HCEC 1CT (cell line): ENCODE results near the gene MTCH1.
"Not testable (repeated sequence)": the region's sequence is repeated elsewhere in the genome, so short reads cannot be mapped to it uniquely, and the experiment has no call there.

Source experiments
- DNase-seq: peaks from one replicate; pipeline ENCODE4 v3.0.0-alpha.2; 2017

MTCH1 gene

DNA sequence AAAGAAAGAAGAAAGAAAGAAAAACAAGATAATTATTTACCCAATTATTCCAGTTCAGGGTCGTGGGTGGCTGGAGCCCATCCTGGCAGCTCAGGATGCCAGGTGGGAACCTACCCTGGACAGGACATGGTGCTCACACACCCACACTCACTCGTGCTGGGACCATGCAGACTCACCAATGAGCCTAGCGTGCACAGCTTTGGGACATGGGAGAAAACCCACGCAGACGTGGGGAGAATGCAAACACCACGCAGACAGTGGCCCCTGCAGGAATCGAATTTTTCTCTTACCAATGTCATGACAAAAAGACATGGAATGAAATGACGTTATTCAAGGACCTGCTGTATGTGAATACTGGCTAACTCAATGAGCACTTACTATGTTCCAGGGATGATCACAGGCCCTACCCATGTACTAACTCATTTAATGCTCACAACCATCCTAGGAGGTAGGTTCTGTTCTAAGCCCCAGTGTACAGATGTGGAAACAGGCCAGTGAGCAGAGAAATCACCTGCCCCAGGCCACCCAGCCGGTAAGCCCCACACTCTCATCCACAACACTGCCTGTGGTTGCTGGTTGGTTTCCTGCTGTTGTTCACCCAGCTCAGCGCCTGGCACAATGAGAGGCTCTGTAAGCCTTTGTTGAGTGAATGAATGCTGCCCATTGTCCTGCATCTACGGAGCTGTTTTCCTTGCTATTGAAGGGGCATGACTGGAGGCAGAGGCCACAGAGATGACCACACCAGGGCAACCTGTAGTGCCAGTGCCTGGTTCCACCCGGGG, 38.2 kb downstream of the MTCH1 start:
- DNase-seq, result peak; percentile 9

- no peak for DNase-seq
Measured at GRCh38 chr6:36946526-36946925, 39.5 kb downstream of the MTCH1 start.

DNA sequence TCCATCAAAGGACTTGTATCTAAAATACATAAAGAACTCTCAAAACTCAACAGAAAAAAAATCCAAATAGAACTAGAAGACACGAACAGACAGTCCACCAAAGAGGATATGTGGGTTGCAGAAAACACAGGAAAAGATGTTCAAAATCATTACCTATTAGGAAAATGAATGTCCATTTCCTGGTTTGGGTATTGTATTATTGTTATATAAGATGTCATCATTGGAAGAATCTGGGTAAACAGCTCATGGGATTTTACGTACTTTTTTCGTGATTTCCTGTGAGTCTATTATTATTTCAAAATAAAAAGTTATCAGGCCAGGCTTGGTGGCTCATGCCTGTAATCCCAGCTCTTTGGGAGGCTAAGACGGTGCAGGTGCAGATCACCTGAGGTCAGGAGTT, 40.7 kb downstream of the MTCH1 start:
- DNase-seq, result no peak

GRCh38 chr6:36944650-36945049, 41.3 kb downstream of the MTCH1 start:
- DNase-seq, result no peak

DNA sequence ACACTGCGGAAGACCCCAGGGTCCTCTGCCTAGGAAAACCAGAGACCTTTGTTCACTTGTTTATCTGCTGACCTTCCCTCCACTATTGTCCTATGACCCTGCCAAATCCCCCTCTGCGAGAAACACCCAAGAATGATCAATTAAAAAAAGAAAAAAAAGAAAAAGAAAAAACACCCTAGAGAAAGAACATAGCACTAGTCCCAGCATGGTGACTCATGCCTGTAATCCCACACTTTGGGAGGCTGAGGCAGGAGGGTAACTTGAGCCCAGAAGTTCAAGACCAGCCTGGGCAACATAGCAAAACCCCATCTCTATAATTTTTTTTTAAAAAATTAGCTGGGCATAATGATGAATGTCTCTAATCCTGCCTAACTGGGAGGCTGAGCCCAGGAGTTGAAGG, 43.7 kb downstream of the MTCH1 start:
- not testable (repeated sequence) for DNase-seq

GRCh38 chr6:36941561-36941960, 44.4 kb downstream of the MTCH1 start:
- DNase-seq, result not testable (repeated sequence)

DNA sequence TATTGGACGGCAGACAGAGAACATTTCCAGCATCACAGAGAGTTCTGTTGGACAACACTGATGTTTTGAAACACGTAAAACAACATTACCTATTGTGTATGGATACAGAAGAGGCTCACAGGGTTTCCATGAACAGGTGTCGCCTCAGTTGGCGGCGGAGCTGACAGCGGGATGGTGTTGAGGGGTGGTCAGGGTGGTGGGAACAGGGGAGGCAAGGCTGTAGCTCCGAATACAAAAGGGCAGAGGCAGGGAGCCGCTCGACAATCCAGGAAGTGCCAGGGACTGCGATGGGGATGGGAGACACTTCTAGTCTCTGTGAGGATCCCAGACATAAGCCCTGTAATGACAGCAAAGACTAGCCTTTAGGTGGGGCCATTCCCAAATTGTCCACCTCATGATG, 46.0 kb downstream of the MTCH1 start:
- DNase-seq, result no peak

DNA sequence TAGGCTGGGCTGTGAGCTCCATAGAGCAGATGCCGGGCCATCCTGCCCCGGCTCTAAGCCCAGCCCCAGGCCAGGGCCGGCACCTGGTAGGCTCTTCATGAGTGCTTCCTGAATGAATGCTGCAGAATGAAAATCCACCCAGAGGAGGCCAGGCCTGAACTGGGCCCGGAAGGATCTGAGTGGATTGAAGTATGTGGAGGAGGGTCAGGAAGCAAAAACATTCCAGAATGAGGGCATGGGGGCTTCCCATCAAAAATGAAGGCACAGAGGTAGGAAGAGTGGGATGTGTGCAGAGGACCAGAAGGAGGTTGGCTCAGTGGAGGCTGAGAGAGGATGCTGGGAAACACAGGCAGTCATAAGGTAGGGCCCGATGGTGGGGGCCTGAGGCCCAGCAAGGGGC, 47.0 kb downstream of the MTCH1 start:
- not testable (repeated sequence) for DNase-seq

- DNase-seq, result peak; percentile 91
Measured at GRCh38 chr6:36938536-36938935, 47.5 kb downstream of the MTCH1 start.

DNA sequence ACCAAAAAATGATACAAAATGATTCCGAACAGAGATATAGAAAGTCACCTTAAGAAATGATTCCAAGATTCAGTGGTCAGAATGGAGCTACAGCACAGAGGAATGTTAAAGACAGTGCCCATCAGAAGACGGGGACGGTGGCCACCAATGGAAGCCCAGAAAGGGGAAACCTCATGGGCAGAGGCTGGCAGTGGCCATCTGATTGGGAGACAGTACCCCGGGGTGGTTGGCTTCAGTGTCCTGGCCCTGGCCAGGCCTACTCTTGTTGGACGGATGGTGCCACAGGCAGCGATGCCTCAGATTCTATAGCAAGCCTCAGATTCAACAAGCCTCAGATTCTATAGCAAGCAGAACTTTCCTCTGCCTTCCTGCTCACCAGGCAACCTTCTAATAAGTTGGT, 48.1 kb downstream of the MTCH1 start:
- DNase-seq, result no peak

GRCh38 chr6:36936824-36937223, 49.2 kb downstream of the MTCH1 start:
- DNase-seq, result no peak

GRCh38 chr6:36934901-36935300, 51.1 kb downstream of the MTCH1 start:
- no peak for DNase-seq

- no peak for DNase-seq
Measured at GRCh38 chr6:36933519-36933918, 52.5 kb downstream of the MTCH1 start.

DNA sequence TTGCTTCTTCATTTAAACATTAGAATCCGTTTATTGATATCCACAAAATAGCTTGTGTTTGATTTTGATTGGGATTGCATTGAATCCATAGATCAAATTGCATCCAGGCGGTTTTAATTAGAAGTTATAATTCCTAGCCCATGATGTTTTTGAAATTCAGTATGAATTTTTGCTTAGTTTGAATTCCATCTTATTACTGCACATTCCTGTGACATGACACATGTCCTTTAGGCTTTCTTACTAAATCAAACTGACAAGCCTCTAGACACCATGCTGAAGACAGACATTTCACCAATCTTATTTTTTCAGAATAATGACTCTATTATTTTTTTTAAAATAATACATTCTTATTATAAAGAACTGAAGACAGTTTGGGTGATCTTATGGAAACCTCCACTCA, 52.9 kb downstream of the MTCH1 start:
- peak; percentile 77 for DNase-seq

GRCh38 chr6:36930483-36930882, 55.5 kb downstream of the MTCH1 start:
- DNase-seq, result no peak

GRCh38 chr6:36929607-36930006, 56.4 kb downstream of the MTCH1 start:
- DNase-seq, result peak; percentile 75

DNA sequence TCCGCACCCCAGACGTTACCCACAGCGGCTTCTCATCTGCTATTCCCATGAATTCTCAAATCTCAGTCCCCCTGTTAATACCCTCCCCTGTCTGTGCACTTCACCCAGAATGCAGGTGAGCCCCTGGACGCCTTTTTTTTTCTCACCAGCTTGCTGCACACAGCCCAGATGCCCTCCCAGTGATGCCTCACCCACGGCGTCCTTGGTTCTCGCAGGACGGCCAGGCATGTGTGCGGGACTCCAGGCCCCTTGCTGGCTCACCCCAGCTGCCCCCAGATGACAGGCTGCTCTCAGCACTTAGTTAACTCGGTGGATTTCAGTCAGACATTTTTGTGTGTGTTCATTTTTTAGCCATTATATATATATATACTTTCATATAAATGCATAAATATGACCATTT, 56.8 kb downstream of the MTCH1 start:
- no peak for DNase-seq

GRCh38 chr6:36928547-36928918, 57.5 kb downstream of the MTCH1 start:
- no peak for DNase-seq

- no peak for DNase-seq
Measured at GRCh38 chr6:36927691-36928546, 58.1 kb downstream of the MTCH1 start.

- no peak for DNase-seq
Measured at GRCh38 chr6:36926708-36927513, 59.1 kb downstream of the MTCH1 start.

DNA sequence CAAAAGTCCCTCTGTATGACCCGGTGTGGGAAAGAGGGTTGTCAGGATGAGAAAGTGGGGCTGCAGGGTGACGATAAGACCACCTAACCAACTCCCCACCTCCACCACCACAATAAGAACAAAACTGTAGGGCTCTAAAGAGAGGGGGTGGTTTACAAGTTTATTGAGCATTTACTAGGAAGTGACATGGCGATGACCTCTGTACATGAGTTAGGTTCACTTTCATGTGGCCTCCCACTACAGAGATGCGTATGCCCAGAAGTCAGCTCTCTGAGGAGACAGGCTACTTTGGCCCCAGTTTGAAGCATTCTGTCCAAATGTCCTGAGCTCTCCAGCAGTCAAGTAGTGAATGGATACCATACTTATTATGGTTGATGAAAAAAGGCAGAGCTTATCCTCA, 60.2 kb downstream of the MTCH1 start:
- DNase-seq, result no peak

GRCh38 chr6:36924778-36925374, 61.1 kb downstream of the MTCH1 start:
- no peak for DNase-seq

- DNase-seq, result no peak
Measured at GRCh38 chr6:36924131-36924530, 61.9 kb downstream of the MTCH1 start.
